Measurements from ENCODE around the gene TLE4. TPM values are rescaled to one million over a fixed set of nuclear protein-coding genes. Genes with fewer than 3 reads are reported as not detected.
A peak's percentile ranks its signal among the peaks of the same experiment; 100 is the strongest.

The TLE4 gene
- total RNA-seq, 4 donors from 2014 or later: 30.1 to 32.9 (median 30.7) TPM

GRCh38 chr9:79564105-79564504 is 7.7 kb upstream of the TLE4 start:
- ATAC-seq (ENCODE audit: low FRiP score): no peak
- no peak for DNase-seq (ENCODE audit: low spot score)
- no peak for TF ChIP-seq CTCF (IDR thresholded peaks at IDR 0.05)

GRCh38 chr9:79565245-79565644 is 6.5 kb upstream of the TLE4 start:
- ATAC-seq (ENCODE audit: low FRiP score): no peak
- no peak for TF ChIP-seq CTCF (IDR thresholded peaks at IDR 0.05)
- no peak for DNase-seq (ENCODE audit: low spot score)

GRCh38 chr9:79567671-79568098 is 4.1 kb upstream of the TLE4 start:
- ATAC-seq (ENCODE audit: low FRiP score): no peak
- TF ChIP-seq CTCF (IDR thresholded peaks at IDR 0.05): no peak
- no peak for DNase-seq (ENCODE audit: low spot score)

GRCh38 chr9:79568337-79569101 is 3.2 kb upstream of the TLE4 start:
- no peak for TF ChIP-seq CTCF (IDR thresholded peaks at IDR 0.05)
- ATAC-seq (ENCODE audit: low FRiP score) (no peak), DNase-seq (ENCODE audit: low spot score) (no peak)

- DNase-seq (ENCODE audit: low spot score) (no peak), ATAC-seq (ENCODE audit: low FRiP score) (no peak)
- TF ChIP-seq CTCF (IDR thresholded peaks at IDR 0.05): no peak
Measured at GRCh38 chr9:79569814-79570447, 1.8 kb upstream of the TLE4 start.

GRCh38 chr9:79570448-79571308 is 1.1 kb upstream of the TLE4 start:
- ATAC-seq (ENCODE audit: low FRiP score): no peak
- DNase-seq (ENCODE audit: low spot score): peak; percentile 37
- TF ChIP-seq CTCF (IDR thresholded peaks at IDR 0.05): no peak
